Lower leg skin (tissue), 4 donors: ENCODE data around the gene TMEM181. TPM values are rescaled to one million over a fixed set of nuclear protein-coding genes. Genes with fewer than 3 reads are reported as not detected.
A peak's percentile ranks its signal among the peaks of the same experiment; 100 is the strongest.

ENCODE experiments used
- DNase-seq, 2 donors: peaks; one replicate each; pipeline ENCODE4 v3.0.0-alpha.2; 2019; ENCODE audit warnings: low spot score in 2 of 2
- H3K4me3 ChIP-seq: fragments of 200-600 bp; sonication (generic); 2 replicates; pipeline ENCODE4 v1.5.1; 2017; ENCODE audit warnings: mild to moderate bottlenecking, low read depth; ENCODE audit not compliant: poor library complexity, severe bottlenecking
- POLR2A ChIP-seq, 2 donors: fragments of 450-650 bp; IDR thresholded peaks; one replicate each; pipeline ENCODE4 v1.6.1; 2016 to 2017; ENCODE audit warnings: antibody characterized with exemption in 2 of 2, mild to moderate bottlenecking in 1 of 2, moderate library complexity in 1 of 2
- WGBS, 2 donors: methylation state at CpG; one replicate each; pipeline ENCODE4 v1.1.5; 2018; 5-methylcytosine and 5-hydroxymethylcytosine counted together
- intact Hi-C: fragments of 100-400 bp; cut with DNase I; formaldehyde crosslinking; loops from one replicate; pipeline ENCODE4 v1.15.0; 2023; ENCODE audit warnings: low total_unique reads
- total RNA-seq, 4 donors: library from RNA; depleted of rRNA; stranded (reverse); fragments of >200 nt; gene quantifications; one replicate each; pipeline ENCODE4 v1.1.0, GENCODE V29; 2016
- TF ChIP-seq, protein P1 (sequence below), 3 donors: fragments of 450-650 bp; IDR thresholded peaks; one replicate each; pipeline ENCODE4 v1.5.1; 2016; ENCODE audit warnings: antibody characterized with exemption in 3 of 3, mild to moderate bottlenecking in 3 of 3, moderate library complexity in 2 of 3

TMEM181 gene
- total RNA-seq, 4 donors from 2014 or later, result 12.8 to 20.8 (median 17.2) TPM

GRCh38 chr6:158568549-158568948 is 8.7 kb downstream of the TMEM181 start:
- WGBS, 2 donors, result 88 to 94% methylated on average over 5 of the region's 5 CpGs
- DNase-seq, result peak in 1 of 2 donors; percentile 40
- TF ChIP-seq, protein P1, sequence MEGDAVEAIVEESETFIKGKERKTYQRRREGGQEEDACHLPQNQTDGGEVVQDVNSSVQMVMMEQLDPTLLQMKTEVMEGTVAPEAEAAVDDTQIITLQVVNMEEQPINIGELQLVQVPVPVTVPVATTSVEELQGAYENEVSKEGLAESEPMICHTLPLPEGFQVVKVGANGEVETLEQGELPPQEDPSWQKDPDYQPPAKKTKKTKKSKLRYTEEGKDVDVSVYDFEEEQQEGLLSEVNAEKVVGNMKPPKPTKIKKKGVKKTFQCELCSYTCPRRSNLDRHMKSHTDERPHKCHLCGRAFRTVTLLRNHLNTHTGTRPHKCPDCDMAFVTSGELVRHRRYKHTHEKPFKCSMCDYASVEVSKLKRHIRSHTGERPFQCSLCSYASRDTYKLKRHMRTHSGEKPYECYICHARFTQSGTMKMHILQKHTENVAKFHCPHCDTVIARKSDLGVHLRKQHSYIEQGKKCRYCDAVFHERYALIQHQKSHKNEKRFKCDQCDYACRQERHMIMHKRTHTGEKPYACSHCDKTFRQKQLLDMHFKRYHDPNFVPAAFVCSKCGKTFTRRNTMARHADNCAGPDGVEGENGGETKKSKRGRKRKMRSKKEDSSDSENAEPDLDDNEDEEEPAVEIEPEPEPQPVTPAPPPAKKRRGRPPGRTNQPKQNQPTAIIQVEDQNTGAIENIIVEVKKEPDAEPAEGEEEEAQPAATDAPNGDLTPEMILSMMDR (IDR thresholded peaks at IDR 0.05), result no peak
- no peak for TF ChIP-seq POLR2A (IDR thresholded peaks at IDR 0.05)
- no peak overlapping the region for H3K4me3 ChIP-seq
- intact Hi-C loops, result no loop called here

- H3K4me3 ChIP-seq, result no peak overlapping the region
- intact Hi-C loops, result no loop called here
- no peak for TF ChIP-seq POLR2A (IDR thresholded peaks at IDR 0.05)
- TF ChIP-seq, protein P1 (IDR thresholded peaks at IDR 0.05), result no peak
- 89 to 90% methylated on average over 9 of the region's 9 CpGs for WGBS, 2 donors
- DNase-seq, result peak in 1 of 2 donors; percentile 75
These were observed 9.1 kb downstream of the TMEM181 start for GRCh38 chr6:158569036-158569435.

DNA sequence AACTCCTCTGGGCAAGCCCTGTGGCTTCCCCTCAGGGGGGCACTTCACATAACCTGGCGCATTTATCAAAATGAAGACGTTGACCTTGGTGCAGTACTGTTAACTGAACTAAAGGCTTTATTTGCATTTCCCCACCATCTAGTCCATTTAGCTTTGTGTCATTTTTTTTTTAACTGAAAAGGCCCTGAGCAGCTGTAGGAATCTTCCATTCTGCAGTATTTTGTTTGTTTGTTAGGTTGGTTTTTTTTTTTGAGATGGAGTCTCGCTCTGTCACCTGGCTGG is 10.7 kb downstream of the TMEM181 start:
- no peak for DNase-seq
- TF ChIP-seq POLR2A (IDR thresholded peaks at IDR 0.05), result no peak
- TF ChIP-seq, protein P1 (IDR thresholded peaks at IDR 0.05), result no peak
- no peak overlapping the region for H3K4me3 ChIP-seq
- 92 to 97% methylated on average over 3 of the region's 3 CpGs for WGBS, 2 donors
- intact Hi-C loops, result no loop called here

GRCh38 chr6:158571826-158572652 is 12.1 kb downstream of the TMEM181 start:
- peak in 1 of 2 donors; percentile 80 for DNase-seq
- intact Hi-C loops, result no loop called here
- TF ChIP-seq POLR2A (IDR thresholded peaks at IDR 0.05), result no peak
- TF ChIP-seq, protein P1 (IDR thresholded peaks at IDR 0.05), result peak in 1 of 3 donors; percentile 35
- 87% methylated on average over 18 to 25 of the region's 26 CpGs for WGBS, 2 donors
- H3K4me3 ChIP-seq, result no peak overlapping the region

- peak in 1 of 2 donors; percentile 63 for DNase-seq
These were observed 13.0 kb downstream of the TMEM181 start for GRCh38 chr6:158572653-158573541.

More at GRCh38 chr6:158572653-158573541, 13.0 kb downstream of the TMEM181 start:
- H3K4me3 ChIP-seq, result no peak overlapping the region
- WGBS, 2 donors, result 90 to 95% methylated on average over 28 of the region's 28 CpGs
- intact Hi-C loops, result no loop called here
- TF ChIP-seq, protein P1 (IDR thresholded peaks at IDR 0.05), result no peak
- no peak for TF ChIP-seq POLR2A (IDR thresholded peaks at IDR 0.05)
